Measurements from ENCODE around the gene TBC1D9B.

Gene TBC1D9B

GRCh38 chr5:179869641-179870402 is 37.9 kb downstream of the TBC1D9B start:
- no peak for DNase-seq (ENCODE audit: low spot score)

- DNase-seq (ENCODE audit: low spot score), result no peak
These were observed 38.6 kb downstream of the TBC1D9B start for GRCh38 chr5:179869101-179869500.

GRCh38 chr5:179868541-179868940 is 39.2 kb downstream of the TBC1D9B start:
- no peak for DNase-seq (ENCODE audit: low spot score)

GRCh38 chr5:179867476-179867875 is 40.2 kb downstream of the TBC1D9B start:
- no peak for DNase-seq (ENCODE audit: low spot score)

- no peak for DNase-seq (ENCODE audit: low spot score)
These were observed 40.6 kb downstream of the TBC1D9B start for GRCh38 chr5:179867079-179867465.

GRCh38 chr5:179866241-179867078 is 41.2 kb downstream of the TBC1D9B start:
- peak; percentile 59 for DNase-seq (ENCODE audit: low spot score)

- DNase-seq (ENCODE audit: low spot score), result no peak
These were observed 42.0 kb downstream of the TBC1D9B start for GRCh38 chr5:179865491-179866240.

- no peak for DNase-seq (ENCODE audit: low spot score)
These were observed 43.0 kb downstream of the TBC1D9B start for GRCh38 chr5:179864686-179865085.

- no peak for DNase-seq (ENCODE audit: low spot score)
These were observed 44.1 kb downstream of the TBC1D9B start for GRCh38 chr5:179863449-179864085.

GRCh38 chr5:179862891-179863290 is 44.8 kb downstream of the TBC1D9B start:
- DNase-seq (ENCODE audit: low spot score), result no peak

GRCh38 chr5:179862296-179862695 is 45.4 kb downstream of the TBC1D9B start:
- DNase-seq (ENCODE audit: low spot score), result no peak

GRCh38 chr5:179860301-179860700 is 47.4 kb downstream of the TBC1D9B start:
- no peak for DNase-seq (ENCODE audit: low spot score)

- DNase-seq (ENCODE audit: low spot score), result peak; percentile 97
These were observed 48.9 kb downstream of the TBC1D9B start, which contains the start of gene MRNIP for GRCh38 chr5:179858586-179859427. Gene MRNIP (minus strand): TSS chr5:179858817. CDS start chr5:179858796, 21 bp downstream.

GRCh38 chr5:179858241-179858585 is 49.5 kb downstream of the TBC1D9B start:
- DNase-seq (ENCODE audit: low spot score), result peak; percentile 67

GRCh38 chr5:179854356-179854755 is 53.3 kb downstream of the TBC1D9B start:
- DNase-seq (ENCODE audit: low spot score), result no peak

- DNase-seq (ENCODE audit: low spot score), result no peak
These were observed 54.6 kb downstream of the TBC1D9B start for GRCh38 chr5:179852993-179853547.

- no peak for DNase-seq (ENCODE audit: low spot score)
These were observed 66.1 kb downstream of the TBC1D9B start for GRCh38 chr5:179841621-179842020.

- no peak for DNase-seq (ENCODE audit: low spot score)
These were observed 66.9 kb downstream of the TBC1D9B start for GRCh38 chr5:179840766-179841165.

GRCh38 chr5:179840321-179840720 is 67.4 kb downstream of the TBC1D9B start:
- no peak for DNase-seq (ENCODE audit: low spot score)

- no peak for DNase-seq (ENCODE audit: low spot score)
These were observed 68.1 kb downstream of the TBC1D9B start for GRCh38 chr5:179839328-179840256.
